Measurements from ENCODE around the gene GPC4. TPM values are rescaled to one million over a fixed set of nuclear protein-coding genes. Genes with fewer than 3 reads are reported as not detected.
"Not testable (repeated sequence)": the region's sequence is repeated elsewhere in the genome, so short reads cannot be mapped to it uniquely, and the experiment has no call there.

GPC4 gene
- total RNA-seq, 1 donor from 2014 or later = not detected

DNA sequence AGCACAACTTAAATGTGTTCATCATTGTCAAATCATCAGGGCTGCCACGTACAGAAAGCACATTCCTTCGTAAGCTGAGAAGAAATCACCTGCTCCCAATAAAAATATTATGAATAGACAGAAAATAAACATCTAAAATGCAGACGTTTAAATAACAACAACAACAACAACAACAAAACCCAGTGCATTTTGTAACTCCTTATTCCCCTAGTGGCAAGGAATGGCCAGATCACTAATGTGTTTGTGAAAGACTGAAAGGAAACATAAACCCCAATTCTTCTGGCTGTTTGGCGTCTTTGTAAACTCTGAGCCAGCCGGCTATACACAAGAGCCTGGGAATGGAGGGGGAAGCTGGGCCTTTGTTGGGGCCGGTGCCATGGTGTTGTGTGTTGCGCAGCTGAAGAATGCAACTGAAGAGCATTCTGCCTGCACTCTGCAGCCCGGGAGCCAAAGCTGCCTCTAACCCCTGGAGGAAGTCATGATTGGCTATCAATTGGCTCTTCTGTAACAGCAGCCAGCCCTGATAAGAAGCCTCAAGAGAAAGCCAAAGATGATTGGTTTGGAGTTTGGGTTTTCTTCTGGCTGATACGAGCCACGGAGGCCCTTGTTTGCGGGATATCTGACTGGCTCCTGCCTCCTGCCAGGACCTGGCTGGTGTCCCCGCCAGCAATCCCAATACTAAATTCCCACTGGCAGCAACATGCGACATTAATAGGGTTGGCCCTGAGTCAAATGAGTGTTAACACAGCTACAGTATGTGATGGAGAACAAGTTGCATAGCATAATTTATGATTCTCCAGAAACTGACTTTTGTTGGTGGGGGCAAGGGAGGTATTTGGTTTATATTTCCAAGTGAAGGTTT is 107.4 kb downstream of the GPC4 start:
- intact Hi-C loops (cut with micrococcal nuclease) = no loop called here

DNA sequence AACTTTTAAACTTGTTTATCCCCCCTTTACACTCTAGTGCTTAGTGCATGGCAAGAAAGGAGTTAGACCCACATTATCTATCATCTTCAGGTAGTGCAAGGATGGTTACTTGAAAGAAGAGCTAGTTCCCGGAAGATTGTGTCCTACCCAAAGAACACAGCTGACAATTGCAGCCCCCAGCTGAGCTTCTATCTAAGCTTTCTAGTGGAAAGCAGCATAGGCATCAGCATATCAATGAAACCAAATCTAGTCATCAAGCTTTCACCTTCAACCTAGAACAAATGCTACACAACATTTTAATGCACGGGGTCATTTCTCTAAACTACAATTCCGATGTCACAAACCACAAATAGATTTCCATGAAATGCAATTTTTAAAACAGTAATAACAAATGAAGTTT is 108.2 kb downstream of the GPC4 start:
- intact Hi-C loops (cut with micrococcal nuclease) = no loop called here

DNA sequence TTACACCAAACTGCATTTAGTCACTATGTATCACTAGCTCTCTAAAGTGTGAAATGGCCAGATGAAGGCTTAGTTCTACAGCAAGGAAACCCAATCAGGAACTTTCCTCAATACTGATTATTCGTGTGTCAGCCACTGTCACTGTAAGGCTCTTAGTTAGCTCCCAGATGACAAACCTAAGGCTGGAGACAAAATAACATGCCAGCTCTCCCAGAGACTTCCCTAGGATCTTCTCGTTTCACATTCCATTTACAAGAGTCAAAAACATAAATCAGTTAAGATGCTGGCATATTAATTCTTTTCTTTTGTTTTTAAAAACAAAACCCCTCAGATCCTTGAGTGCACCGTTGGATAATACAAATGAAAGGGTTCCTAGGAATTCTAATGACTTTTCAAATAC is 109.0 kb downstream of the GPC4 start:
- intact Hi-C loops (cut with micrococcal nuclease) = no loop called here

DNA sequence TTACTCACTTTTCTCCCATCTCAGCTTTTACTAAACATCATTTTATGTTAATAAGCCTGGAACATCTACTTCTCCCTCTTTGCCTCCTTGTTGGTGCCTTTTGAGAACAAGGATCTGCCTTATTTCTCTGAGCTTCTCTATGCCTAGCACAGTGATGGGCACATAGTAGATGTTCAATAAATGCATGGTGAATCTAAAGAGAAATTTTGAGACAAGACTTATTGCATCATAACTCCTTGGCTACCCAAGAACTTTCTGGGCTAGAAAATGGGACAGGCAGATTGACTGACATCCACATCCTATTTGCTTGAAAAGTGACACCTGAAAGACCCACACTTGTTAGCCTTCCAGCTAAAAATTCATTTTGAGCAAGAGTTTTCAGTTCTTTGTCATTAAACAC is 109.9 kb downstream of the GPC4 start:
- intact Hi-C loops (cut with micrococcal nuclease) = no loop called here

DNA sequence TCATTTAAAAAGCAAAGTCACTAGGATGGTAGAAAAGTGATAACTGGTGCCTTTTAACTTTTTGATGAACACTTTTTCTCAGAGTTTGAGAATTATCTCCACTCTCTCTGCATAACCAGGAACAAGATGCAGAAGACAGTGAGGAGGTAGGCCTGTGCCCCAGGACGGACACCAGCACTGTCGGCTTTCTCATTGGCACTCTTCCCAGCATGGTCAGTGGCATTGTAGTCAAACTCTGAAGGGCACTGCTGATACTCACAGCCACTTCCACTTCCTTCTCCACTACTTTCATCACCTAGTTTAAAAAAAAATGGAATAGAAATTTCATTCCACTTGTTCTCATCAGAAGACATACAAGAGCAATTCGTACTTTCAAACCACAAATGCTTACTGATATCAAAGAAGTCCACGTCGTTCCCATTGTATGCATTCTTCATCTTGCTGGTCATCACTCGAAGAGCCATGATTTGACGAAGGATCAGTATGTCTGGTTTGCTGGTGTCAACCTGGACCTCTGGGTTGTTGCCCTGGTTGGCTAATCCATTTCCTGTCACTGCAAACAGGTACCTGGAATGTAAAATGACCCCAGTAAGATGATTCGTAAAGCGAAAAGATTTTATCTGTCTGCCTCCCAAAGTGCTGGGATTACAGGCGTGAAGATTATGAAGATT is 112.4 kb downstream of the GPC4 start:
- intact Hi-C loops (cut with micrococcal nuclease) = no loop called here

DNA sequence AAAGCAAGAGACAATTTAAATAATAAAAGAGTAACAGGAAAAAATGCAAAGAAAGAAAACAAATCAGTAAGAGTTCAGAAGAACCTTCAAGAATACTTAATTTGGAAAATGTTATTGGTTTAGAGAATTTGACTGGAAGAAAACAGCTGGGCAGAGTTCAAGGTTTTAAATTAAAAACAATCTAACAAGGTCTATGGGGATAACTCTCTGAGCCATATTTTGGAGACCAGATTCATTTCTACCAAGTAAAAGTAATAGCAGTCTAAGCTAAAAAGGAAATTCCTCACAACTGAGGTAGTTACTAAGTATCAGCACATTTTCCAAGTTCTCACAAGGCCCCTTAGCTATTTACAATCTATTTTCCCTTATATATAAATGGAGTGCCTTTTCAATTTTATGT is 114.7 kb downstream of the GPC4 start:
- intact Hi-C loops (cut with micrococcal nuclease) = no loop called here

DNA sequence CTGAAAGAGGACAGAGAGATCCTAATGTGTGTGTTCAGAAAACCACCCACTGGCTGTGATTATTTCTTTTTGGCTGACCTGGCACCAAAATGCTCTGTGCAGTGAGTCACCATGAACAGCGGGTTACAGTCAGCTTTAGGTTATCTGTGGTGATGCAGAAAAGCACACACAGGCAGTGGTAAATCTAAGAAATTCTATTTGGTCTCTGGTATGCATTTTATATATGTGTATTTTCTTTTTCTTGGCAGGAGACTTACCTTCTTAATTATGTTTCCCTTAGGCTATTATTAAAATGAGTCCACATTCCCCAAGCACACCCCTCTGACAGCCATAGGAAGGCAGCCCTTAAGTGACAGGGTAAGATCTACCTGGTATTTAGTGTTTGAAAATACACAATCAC is 118.0 kb downstream of the GPC4 start:
- intact Hi-C loops (cut with micrococcal nuclease) = no loop called here

DNA sequence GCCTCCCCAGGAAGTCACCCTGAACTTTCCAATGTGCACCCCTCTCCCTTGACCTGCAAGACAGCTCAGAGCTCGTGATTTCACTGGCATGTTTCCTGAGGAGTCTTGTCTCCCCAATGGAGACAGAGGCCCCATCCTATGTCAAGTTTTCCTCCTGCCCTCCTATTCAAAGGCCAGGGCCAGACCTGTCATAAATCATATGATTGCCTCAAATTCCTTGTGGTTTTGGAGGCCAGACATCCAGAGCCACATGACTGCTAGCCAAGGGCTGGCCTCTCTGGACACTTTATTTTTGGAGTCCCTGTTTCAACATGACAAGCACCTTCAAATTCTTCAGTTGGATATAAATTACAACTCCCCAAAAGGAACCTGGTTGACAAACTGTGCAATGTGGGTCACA is 121.2 kb downstream of the GPC4 start:
- intact Hi-C loops (cut with micrococcal nuclease) = no loop called here

DNA sequence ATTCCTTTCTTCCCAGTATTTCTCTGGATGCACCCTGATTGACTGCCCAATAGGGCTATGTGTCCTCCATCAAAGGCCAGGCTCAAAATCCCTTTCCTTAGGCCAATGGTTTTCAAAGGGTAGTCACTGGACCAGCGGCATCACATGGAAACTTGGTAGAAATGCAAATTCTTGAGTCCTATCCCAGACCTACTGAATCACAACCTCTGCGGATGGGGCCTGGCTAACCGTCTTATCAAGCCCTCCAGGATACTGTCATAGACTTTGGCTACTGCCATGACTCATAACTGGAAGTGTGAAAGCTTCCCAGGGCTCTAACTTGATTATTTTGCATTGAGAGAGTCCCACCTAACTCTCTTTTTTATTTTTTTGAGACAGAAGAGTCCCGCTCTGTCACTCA is 125.2 kb downstream of the GPC4 start:
- intact Hi-C loops (cut with micrococcal nuclease) = no loop called here

DNA sequence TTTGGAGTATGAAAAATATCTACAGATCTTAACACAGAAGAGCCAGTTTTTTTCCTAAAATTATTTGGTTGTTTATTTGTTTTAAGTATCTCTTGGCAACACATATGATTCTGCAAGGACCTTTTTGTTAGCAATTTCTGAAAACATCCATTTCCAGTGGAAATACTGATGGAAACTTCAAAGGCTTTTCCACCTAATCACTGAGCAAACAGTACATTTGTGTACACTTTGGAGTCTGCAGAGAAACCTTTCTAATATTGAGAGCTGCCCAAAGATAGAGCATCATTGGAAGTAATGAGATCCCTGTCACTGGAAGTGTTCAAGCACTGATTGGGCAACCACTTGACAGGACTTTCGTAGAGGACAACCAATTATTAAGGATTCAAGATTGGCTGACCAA is 127.4 kb downstream of the GPC4 start:
- intact Hi-C loops (cut with micrococcal nuclease) = no loop called here

DNA sequence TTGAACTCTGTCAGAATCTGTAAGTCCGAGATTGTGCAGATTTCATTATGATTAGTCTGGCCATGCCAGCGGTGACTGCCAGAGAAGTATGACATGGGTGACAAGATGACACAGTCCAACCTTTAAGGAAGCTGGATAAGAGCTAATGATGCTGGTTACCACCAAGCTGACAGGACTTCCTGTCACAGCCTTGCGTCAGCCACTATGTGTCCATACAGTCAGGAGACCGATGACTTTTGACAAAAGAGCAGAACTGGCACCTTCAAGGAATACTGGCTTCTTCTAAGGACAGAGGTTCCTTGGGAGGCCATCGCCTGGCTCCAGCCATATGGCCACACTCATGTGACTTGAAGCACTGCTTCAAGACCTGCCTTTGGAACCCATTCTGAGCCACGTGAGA is 129.9 kb downstream of the GPC4 start:
- intact Hi-C loops (cut with micrococcal nuclease) = no loop called here

DNA sequence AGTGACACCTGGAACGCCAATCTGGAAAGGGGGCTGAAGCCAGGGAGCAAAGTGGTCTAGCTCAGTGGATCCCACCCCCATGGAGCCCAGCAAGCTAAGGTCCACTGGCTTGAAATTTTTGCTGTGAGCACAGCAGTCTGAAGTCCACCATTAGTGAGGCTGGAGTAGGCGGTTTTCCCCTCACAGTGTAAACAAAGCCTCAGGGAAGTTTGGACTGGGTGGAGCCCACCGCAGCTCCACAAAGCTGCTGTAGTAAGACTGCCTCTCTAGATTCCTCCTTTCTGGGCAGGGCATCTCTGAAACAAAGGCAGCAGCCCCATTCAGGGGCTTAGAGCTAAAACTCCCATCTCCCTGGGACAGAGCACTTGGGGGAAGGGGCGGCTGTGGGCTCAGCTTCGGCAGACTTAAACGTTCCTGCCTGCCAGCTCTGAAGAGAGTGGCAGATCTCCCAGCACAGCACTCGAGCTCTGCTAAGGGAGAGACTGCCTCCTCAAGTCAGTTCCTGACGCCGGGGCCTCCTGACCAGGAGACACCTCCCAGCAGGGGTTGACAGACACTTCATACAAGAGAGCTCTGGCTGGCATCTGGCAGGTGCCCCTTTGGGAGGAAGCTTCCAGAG is 136.1 kb downstream of the GPC4 start:
- intact Hi-C loops (cut with micrococcal nuclease) = not testable (repeated sequence)

DNA sequence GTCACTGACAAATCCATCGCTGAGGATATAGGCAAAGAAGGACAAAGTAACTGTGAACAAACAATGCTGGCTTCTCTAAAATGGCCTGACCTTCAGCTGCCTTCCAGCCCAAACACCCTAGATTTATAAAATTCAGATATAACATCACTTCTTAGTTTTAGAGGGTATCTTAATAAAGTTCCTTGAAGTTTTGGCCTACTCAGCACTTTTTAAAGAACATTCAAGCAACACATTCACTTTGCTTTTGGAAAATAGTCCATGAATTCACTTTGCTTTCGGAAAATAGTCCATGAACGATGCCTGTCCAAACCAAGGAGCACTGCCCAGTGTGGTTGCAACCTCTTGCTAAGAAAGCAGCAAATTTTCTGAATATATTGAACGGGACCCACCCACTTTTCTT is 142.1 kb downstream of the GPC4 start:
- intact Hi-C loops (cut with micrococcal nuclease) = no loop called here

DNA sequence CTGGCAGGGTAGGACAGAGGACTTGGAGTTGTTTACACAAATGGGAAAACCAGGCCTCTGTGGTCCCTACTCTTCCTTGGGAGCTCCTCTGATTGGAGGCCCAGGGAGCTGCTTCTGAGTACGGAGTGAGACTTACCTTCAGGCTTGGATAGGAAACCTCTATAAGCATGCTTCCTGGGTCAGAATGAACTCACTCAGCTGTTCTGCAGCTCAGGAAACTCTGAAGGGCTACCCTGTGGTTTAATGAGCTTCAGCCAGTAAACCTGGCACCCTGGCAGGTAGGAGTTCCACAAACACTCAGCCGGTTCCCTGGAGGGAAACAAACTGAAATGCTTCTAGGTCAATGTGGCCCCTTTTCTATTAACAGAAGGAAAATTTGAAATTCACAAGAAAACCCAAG is 146.1 kb downstream of the GPC4 start:
- intact Hi-C loops (cut with micrococcal nuclease) = no loop called here

DNA sequence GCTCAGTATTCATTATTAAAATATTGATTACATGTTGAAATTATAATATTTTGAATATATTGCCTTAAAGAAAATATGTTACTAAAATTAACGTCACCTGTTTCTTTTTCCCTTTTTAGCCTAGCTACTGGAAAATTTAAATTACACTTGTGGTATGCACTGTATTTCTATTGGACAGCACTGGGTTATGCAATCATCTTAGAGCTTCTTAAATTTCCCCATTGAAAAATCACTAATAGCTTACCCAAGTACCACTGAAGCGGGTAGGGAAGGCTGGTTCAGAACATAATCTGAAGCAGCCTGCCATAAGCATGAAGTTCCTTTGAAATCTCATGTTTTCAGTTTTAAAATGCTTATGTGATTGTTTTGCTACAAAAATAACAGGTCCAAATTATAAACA is 147.7 kb downstream of the GPC4 start:
- intact Hi-C loops (cut with micrococcal nuclease) = no loop called here

DNA sequence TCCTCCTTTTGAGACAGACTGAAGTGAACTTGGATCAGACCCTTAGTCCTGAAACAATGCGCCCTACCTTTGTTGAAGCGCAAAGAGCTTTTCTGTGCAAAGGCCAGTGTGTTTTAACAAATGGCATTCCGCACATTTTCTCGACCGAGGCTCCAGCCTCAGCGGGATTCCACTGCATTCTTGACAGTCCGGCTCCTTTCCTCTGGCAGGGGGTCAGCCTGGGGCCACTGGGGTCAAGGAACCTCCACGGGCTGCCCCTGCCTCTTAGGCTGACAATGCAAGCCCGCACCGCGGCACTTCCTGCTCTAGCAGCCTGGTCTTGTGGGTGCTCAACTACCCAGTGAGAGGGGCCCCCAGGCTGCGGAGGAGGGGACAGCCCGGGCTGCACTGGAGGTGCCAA is 150.0 kb downstream of the GPC4 start:
- intact Hi-C loops (cut with micrococcal nuclease) = no loop called here

DNA sequence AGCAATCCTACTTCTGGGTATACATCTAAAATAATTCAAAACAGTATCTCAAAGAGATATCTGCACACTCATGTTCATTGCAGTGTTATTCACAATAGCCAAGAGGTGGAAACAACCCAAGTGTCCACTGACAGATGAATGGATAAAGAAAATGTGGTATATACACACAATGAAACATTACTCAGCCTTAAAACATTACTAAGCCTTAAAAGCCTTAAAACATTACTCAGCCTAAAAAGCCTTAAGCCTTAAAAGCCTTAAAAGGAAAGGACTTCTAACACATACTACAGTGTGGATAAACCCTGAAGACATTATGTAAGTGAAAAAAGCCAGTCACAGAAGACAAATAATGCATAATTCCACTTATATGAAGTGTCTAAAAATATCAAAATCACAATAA is 156.8 kb downstream of the GPC4 start:
- intact Hi-C loops (cut with micrococcal nuclease) = no loop called here

DNA sequence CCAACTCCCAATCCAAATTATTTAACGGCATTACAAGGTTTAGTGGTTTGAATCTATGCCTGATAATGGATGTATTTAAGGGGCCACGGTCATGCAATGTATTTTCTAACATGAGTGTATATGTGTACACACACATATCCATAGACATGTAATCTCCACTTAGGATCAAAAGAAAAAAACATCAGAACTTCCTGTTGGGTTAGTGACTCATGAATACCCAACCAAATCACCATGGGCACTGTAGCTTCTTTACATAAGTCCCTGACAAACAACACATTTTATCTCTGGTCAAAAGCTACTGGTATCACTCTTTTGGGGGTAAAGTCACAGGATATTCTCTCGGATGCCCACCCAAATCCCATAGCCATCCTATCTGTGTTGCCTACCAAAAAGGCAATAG is 160.6 kb downstream of the GPC4 start:
- intact Hi-C loops (cut with micrococcal nuclease) = no loop called here

DNA sequence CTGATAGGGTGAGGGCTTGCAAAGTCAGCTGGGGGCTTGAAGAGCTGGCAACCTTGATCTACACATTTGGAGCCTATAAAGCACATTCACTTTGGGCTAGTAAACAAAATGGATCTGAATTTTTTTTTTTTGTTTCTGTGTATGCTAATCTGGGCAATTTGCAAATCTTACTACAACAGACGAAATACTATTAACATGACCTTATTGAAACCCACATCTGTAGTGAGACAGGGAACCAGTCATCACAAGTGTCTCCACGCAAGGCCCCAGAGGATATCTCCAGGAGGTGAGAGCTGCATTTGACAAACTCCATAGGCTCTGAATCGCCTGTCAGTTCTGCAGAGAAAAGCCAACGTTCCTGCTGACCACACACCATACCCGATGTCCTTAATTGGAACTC is 164.1 kb downstream of the GPC4 start:
- intact Hi-C loops (cut with micrococcal nuclease) = no loop called here

DNA sequence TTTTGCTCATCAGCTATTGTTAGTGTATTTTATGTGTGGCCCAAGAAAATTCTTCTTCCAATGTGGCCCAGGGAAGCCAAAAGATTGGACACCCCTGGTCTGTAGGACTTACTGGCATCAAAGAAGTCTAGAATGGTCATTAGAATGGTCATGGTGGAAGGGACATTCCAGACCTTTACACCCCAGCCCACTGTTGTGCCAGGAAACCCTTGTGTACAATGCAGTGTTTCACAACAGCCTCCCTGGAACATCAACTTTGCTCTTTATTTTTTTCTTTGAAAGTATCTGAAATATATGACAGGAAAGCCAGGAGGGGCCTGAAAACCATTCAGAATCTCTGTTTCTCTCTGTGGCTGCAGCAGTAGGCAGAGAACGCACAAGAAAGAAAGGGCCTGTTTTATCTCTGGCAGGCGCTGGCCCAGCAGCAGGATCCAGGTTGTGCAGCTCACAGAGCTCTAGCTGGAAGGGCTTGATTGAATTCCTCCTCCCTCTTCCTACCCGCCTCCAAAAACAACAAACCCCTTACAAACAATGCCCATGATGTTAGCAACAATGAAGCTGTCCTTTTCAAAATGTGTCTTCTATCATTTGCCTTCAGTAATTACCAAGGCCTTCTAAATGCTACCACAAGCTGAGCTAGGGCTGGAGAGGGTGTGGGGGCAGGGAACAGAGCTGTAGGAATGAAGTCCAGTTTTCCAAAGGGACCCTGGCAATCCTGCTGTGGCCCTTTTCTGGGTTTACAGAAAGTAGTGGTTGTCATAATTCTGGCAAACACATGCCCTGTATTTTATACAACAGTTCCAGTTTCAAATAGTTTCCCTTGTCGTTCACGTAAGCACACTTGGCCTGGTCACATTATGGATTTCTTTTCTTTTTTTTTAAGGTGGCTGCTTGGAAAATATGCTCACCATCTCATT is 164.8 kb downstream of the GPC4 start:
- intact Hi-C loops (cut with micrococcal nuclease) = no loop called here
